Measurements from ENCODE around the gene ARPC5. TPM values are rescaled to one million over a fixed set of nuclear protein-coding genes. Genes with fewer than 3 reads are reported as not detected.

Gene ARPC5
- total and polyA plus RNA-seq, 10 of the 15 experiments (the other 5 are each of a cell fraction or from before 2014, with no cell fraction given) = 238 to 784 (median 309) TPM

DNA sequence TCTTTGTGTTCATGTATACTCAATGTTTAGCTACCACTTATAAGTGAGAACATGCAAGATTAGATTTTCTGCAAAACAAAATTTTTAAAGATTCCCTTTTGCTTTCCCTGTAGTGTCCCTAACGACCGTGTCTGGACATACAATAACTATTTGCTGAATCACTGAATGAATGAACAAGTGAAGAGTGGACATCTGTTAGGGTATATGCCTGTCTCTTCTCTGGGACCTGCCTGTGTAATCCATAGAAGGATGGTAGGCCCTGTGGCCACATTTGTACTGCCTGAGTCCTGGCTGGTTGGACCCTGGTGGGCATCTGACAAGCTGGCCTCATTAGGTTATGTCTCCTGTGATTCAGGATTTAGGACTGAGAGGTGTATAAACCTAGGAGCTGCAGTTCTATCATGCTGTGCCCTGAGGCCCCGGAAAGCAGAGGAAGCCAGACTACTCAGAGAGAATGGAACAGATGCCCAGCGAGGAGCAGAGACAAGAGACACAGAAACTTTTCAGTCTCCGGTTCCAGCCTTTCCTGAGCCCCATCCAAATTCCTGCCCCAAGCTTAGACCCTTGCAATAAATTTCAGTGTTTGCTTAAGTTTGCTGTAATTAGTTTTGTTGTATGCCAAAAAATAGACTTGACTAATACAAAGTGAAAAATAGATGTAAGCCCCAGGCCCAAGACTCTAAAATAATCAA is 37.8 kb downstream of the ARPC5 start (continued):
- TF ChIP-seq ZNF274 (IDR thresholded peaks at IDR 0.05; ENCODE audit: insufficient read depth, insufficient read length) (no peak), FOXK2 (IDR thresholded peaks at IDR 0.05) (no peak), ZNF24 (IDR thresholded peaks at IDR 0.05) (no peak), CEBPB (IDR thresholded peaks at IDR 0.05; ENCODE audit: borderline replicate concordance in 1 of 2, low read depth in 2 of 2, low read length in 2 of 2) (no peak), IKZF2 (IDR thresholded peaks at IDR 0.05) (no peak), SIN3A (IDR thresholded peaks at IDR 0.05; ENCODE audit: low read depth, low read length) (no peak)
- TF ChIP-seq, protein P1, sequence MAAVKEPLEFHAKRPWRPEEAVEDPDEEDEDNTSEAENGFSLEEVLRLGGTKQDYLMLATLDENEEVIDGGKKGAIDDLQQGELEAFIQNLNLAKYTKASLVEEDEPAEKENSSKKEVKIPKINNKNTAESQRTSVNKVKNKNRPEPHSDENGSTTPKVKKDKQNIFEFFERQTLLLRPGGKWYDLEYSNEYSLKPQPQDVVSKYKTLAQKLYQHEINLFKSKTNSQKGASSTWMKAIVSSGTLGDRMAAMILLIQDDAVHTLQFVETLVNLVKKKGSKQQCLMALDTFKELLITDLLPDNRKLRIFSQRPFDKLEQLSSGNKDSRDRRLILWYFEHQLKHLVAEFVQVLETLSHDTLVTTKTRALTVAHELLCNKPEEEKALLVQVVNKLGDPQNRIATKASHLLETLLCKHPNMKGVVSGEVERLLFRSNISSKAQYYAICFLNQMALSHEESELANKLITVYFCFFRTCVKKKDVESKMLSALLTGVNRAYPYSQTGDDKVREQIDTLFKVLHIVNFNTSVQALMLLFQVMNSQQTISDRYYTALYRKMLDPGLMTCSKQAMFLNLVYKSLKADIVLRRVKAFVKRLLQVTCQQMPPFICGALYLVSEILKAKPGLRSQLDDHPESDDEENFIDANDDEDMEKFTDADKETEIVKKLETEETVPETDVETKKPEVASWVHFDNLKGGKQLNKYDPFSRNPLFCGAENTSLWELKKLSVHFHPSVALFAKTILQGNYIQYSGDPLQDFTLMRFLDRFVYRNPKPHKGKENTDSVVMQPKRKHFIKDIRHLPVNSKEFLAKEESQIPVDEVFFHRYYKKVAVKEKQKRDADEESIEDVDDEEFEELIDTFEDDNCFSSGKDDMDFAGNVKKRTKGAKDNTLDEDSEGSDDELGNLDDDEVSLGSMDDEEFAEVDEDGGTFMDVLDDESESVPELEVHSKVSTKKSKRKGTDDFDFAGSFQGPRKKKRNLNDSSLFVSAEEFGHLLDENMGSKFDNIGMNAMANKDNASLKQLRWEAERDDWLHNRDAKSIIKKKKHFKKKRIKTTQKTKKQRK (IDR thresholded peaks at IDR 0.05; ENCODE audit: low read depth, low read length) = no peak
- TF ChIP-seq, protein P2, sequence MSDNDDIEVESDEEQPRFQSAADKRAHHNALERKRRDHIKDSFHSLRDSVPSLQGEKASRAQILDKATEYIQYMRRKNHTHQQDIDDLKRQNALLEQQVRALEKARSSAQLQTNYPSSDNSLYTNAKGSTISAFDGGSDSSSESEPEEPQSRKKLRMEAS (IDR thresholded peaks at IDR 0.05; ENCODE audit: low read depth, low read length) = no peak
- TF ChIP-seq, protein P3, sequence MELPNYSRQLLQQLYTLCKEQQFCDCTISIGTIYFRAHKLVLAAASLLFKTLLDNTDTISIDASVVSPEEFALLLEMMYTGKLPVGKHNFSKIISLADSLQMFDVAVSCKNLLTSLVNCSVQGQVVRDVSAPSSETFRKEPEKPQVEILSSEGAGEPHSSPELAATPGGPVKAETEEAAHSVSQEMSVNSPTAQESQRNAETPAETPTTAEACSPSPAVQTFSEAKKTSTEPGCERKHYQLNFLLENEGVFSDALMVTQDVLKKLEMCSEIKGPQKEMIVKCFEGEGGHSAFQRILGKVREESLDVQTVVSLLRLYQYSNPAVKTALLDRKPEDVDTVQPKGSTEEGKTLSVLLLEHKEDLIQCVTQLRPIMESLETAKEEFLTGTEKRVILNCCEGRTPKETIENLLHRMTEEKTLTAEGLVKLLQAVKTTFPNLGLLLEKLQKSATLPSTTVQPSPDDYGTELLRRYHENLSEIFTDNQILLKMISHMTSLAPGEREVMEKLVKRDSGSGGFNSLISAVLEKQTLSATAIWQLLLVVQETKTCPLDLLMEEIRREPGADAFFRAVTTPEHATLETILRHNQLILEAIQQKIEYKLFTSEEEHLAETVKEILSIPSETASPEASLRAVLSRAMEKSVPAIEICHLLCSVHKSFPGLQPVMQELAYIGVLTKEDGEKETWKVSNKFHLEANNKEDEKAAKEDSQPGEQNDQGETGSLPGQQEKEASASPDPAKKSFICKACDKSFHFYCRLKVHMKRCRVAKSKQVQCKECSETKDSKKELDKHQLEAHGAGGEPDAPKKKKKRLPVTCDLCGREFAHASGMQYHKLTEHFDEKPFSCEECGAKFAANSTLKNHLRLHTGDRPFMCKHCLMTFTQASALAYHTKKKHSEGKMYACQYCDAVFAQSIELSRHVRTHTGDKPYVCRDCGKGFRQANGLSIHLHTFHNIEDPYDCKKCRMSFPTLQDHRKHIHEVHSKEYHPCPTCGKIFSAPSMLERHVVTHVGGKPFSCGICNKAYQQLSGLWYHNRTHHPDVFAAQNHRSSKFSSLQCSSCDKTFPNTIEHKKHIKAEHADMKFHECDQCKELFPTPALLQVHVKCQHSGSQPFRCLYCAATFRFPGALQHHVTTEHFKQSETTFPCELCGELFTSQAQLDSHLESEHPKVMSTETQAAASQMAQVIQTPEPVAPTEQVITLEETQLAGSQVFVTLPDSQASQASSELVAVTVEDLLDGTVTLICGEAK (IDR thresholded peaks at IDR 0.05; ENCODE audit: borderline replicate concordance) = no peak
- TF ChIP-seq, protein P4, sequence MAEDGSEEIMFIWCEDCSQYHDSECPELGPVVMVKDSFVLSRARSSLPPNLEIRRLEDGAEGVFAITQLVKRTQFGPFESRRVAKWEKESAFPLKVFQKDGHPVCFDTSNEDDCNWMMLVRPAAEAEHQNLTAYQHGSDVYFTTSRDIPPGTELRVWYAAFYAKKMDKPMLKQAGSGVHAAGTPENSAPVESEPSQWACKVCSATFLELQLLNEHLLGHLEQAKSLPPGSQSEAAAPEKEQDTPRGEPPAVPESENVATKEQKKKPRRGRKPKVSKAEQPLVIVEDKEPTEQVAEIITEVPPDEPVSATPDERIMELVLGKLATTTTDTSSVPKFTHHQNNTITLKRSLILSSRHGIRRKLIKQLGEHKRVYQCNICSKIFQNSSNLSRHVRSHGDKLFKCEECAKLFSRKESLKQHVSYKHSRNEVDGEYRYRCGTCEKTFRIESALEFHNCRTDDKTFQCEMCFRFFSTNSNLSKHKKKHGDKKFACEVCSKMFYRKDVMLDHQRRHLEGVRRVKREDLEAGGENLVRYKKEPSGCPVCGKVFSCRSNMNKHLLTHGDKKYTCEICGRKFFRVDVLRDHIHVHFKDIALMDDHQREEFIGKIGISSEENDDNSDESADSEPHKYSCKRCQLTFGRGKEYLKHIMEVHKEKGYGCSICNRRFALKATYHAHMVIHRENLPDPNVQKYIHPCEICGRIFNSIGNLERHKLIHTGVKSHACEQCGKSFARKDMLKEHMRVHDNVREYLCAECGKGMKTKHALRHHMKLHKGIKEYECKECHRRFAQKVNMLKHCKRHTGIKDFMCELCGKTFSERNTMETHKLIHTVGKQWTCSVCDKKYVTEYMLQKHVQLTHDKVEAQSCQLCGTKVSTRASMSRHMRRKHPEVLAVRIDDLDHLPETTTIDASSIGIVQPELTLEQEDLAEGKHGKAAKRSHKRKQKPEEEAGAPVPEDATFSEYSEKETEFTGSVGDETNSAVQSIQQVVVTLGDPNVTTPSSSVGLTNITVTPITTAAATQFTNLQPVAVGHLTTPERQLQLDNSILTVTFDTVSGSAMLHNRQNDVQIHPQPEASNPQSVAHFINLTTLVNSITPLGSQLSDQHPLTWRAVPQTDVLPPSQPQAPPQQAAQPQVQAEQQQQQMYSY (CRISPR knock-in tag; IDR thresholded peaks at IDR 0.05) = no peak

Measured in GM12878 (cell line).